ENCODE data around the gene CHD5. TPM values are rescaled to one million over a fixed set of nuclear protein-coding genes. Genes with fewer than 3 reads are reported as not detected.

CHD5 gene
- total RNA-seq, 1 experiment from 2014 or later = 1.6 TPM

- H3K18ac ChIP-seq (ENCODE audit: insufficient read length, low read depth, low read length) = no peak overlapping the region
- no peak overlapping the region for H3K9ac ChIP-seq (ENCODE audit: extremely low read depth, insufficient read length, low read length)
- no peak overlapping the region for H2BK15ac ChIP-seq (ENCODE audit: low read depth, low read length)
- H3K9me3 ChIP-seq (ENCODE audit: control insufficient read depth, low read depth, low read length) = no peaks in the 10 kb centered on the region
- no peak overlapping the region for H3K27ac ChIP-seq (ENCODE audit: insufficient read length, low read depth, low read length)
- no peak overlapping the region for H3K4me2 ChIP-seq (ENCODE audit: insufficient read depth, insufficient read length, low read length)
- no peak overlapping the region for H2AK5ac ChIP-seq (ENCODE audit: insufficient read length, low read length)
- H3K4me1 ChIP-seq (ENCODE audit: insufficient read depth, low read length) = no peaks in the 10 kb centered on the region
- no peak overlapping the region for H4K5ac ChIP-seq (ENCODE audit: insufficient read length, low read depth, low read length)
- no peak overlapping the region for H2AFZ ChIP-seq (ENCODE audit: low read length)
- no peak overlapping the region for H2BK12ac ChIP-seq (ENCODE audit: insufficient read length, low read depth, low read length)
- no peak for DNase-seq
- no peaks in the 10 kb centered on the region for H4K20me1 ChIP-seq (ENCODE audit: control insufficient read depth, insufficient read depth, insufficient read length)
- no peak overlapping the region for H3T11ph ChIP-seq (ENCODE audit: low read length)
- no peaks in the 10 kb centered on the region for H3K4me1 Mint-ChIP-seq
- no peak overlapping the region for H2BK5ac ChIP-seq (ENCODE audit: insufficient read length, low read length)
- H3K56ac ChIP-seq (ENCODE audit: insufficient read length, low read depth, low read length) = no peak overlapping the region
- peaks cover 0 to under 1% (median 0%) of the 10 kb centered on the region in 3 experiments; a peak in 1 of 7 replicates for H3K36me3 Mint-ChIP-seq (ENCODE audit: insufficient read depth in 1 of 3, low read depth in 3 of 3)
- H3K4ac ChIP-seq (ENCODE audit: low read depth, low read length) = no peak overlapping the region
- H3K14ac ChIP-seq (ENCODE audit: insufficient read depth, low read length) = no peak overlapping the region
- no peak overlapping the region for H4K8ac ChIP-seq (replicated peaks; ENCODE audit: insufficient read length, low read depth, low read length)
- H3K23me2 ChIP-seq (ENCODE audit: insufficient read length, low read depth, low read length, poor library complexity, severe bottlenecking) = no peaks in the 10 kb centered on the region
- H2BK120ac ChIP-seq (ENCODE audit: low read depth, low read length, poor library complexity, severe bottlenecking) = no peak overlapping the region
- no peak overlapping the region for H3K23ac ChIP-seq (ENCODE audit: insufficient read length, low read depth, low read length)
- peaks cover 15% of the 10 kb centered on the region for H3K27me3 Mint-ChIP-seq (ENCODE audit: low read depth)
- H3K4me3 Mint-ChIP-seq = no peak overlapping the region
- no peak overlapping the region for H2BK20ac ChIP-seq (ENCODE audit: low read depth, low read length, poor library complexity, severe bottlenecking)
- H3K9me3 Mint-ChIP-seq = peaks cover under 1 to 1% of the 10 kb centered on the region in 2 experiments; a peak in 3 of 5 replicates
- WGBS (ENCODE audit: extremely low coverage, insufficient read length, low lambda C conversion rate) = no CpG with 5 or more reads among the region's 5 CpGs
- no peak overlapping the region for H3K27ac Mint-ChIP-seq
- peak; percentile 46; the same call in 2 of the 3 replicates for TF ChIP-seq CTCF (conservative IDR thresholded peaks at IDR 0.05)
- H3K27me3 ChIP-seq (ENCODE audit: insufficient read depth, low read length) = no peaks in the 10 kb centered on the region
- H4K91ac ChIP-seq (ENCODE audit: insufficient read length, low read depth, low read length) = no peak overlapping the region
- no peaks in the 10 kb centered on the region for H3K79me2 ChIP-seq (ENCODE audit: insufficient read depth, low read length)
- H3K79me1 ChIP-seq (ENCODE audit: insufficient read depth, low read depth, low read length, poor library complexity, severe bottlenecking) = no peaks in the 10 kb centered on the region
Observed at GRCh38 chr1:6137758-6138157, 42.4 kb downstream of the CHD5 start.
